Raji (cell line): ENCODE results near the gene GRPEL1.

Experiments used
- POLR2A ChIP-seq: IDR thresholded peaks from 2 replicates; pipeline ENCODE4 v1.6.1; 2011; ENCODE audit warnings: low read depth, low read length, control low read depth; ENCODE audit not compliant: insufficient read depth

The GRPEL1 gene

DNA sequence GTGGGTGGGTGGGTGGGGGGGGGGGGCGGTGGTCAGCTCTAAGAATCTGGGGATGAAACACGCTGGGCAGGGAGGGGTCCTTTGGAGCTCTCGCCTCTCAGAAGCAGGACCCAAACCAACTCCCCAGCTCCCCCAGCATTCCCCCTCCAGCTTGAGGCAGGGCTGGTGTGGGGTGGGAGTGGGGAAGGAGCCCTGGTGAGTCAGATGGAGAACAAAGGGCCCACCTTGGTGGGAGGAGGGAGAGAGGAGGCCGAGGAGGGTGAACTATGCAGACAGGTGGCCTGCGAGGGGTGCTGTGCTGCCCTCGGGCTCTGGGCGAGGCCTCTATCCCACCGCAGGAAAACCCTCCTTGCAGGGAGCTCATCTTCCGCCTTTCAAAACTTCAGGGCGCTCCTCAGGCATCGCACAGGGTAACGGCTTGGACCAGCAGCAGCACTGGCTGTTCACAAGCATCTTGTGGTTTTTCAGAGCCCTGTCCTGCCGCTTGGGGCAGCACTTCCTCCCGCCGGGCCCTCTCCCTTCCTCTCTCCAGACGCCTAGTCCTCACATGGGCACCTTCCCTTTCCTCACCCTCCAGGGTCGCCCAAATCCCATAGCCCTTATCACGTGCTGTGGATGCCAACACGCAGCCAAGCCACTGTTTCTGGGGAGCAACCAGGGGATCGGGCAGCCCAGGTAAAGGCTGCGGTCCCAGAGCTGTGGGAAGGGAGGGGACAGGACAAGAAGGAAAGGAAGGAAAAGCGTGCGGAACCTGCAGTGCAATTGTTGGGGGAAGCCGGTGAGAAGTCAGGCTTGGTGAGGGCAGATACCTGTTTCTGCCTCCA lies 34.0 kb upstream of the GRPEL1 start:
- TF ChIP-seq POLR2A: no peak

DNA sequence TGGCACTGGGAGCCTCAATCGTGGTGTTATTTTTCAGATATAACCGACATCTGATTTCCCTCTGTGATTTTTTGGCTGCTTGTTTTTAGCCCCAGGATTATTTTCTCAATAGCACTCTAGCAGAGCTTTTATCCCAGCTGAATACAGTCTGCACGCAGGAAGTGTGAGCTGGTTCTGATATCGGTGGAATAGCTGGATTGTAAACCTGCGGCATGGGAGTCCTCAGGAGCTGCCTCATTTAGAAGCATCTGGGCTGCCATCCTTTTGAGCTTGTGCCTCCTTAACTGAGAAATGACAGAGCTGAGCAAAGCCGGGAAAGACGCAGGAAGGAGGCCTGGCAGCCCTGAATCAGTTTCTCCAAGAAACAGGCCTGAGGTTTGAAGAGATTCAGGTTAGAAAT lies 28.4 kb upstream of the GRPEL1 start:
- TF ChIP-seq POLR2A: no peak

DNA sequence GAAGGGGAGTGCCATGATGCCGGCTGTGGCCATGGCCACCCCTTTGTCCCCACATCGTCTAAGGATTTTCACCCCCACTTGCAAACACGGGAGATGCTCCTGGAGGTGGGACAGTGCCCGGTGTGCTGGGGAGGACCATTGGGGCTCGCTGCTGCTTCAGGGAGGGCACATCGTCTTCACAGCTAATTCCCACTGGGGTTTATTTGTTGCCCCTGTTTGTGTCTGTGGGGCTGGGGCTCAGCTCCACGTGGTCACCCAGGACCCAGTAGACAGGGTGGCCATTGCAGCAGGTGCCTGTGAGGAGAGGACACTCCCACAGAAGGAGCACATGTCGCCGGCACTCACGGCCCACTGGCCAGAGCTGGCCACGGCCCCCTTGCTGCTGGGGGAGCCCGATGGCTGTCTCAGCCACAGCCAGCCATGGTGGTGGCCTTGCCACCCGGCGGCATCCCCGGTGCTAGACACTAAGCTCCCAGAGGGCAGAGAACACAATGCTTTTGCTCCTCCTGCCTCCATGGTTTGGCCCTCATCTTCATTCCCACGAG lies 27.8 kb upstream of the GRPEL1 start:
- no peak for TF ChIP-seq POLR2A

DNA sequence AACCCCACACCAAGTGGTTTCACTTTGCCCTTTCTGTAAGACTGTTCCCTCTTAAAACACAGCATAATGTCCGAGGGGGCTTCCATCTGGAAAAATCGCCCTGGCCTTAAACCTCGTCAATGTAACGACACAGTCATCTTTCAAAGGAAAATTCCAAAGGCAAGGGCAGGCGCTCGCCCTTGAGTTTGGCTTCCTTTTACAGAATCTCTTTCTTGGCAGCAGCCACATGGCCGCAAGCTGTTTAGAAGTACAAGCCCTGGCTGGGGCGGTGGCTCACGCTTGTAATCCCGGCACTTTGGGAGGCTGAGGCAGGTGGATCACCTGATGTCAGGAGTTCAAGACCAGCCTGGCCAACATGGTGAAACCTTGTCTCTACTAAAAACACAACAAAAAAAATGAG lies 27.1 kb upstream of the GRPEL1 start:
- no peak for TF ChIP-seq POLR2A

- TF ChIP-seq POLR2A: no peak
Measured at GRCh38 chr4:7092026-7092425, 24.2 kb upstream of the GRPEL1 start.

- TF ChIP-seq POLR2A: no peak
Measured at GRCh38 chr4:7089213-7089986, 21.5 kb upstream of the GRPEL1 start.

- no peak for TF ChIP-seq POLR2A
Measured at GRCh38 chr4:7087036-7087435, 19.2 kb upstream of the GRPEL1 start.

- TF ChIP-seq POLR2A: no peak
Measured at GRCh38 chr4:7086384-7086783, 18.5 kb upstream of the GRPEL1 start.

GRCh38 chr4:7083597-7084563 lies 16.0 kb upstream of the GRPEL1 start:
- no peak for TF ChIP-seq POLR2A

GRCh38 chr4:7078025-7078424 lies 10.2 kb upstream of the GRPEL1 start:
- TF ChIP-seq POLR2A: no peak

DNA sequence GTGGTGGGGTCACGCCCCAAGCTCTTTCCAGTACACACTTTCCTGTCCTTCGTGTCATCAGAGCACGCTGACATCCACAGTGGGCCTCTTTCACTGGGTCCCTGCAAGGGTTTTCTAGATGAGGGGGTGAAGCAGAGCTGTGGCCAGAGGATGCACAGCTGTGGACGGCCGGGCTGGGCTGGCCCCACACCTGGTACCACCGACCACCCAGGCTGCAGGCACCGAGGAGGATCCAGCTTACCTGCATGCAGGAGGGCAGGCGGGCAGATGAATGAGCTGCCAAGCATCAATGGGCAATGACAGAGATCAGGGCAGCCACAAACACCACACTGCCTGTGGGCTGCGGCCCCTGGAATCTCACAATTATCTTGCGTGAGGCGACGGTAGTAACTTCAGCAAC lies 9.5 kb upstream of the GRPEL1 start:
- no peak for TF ChIP-seq POLR2A

DNA sequence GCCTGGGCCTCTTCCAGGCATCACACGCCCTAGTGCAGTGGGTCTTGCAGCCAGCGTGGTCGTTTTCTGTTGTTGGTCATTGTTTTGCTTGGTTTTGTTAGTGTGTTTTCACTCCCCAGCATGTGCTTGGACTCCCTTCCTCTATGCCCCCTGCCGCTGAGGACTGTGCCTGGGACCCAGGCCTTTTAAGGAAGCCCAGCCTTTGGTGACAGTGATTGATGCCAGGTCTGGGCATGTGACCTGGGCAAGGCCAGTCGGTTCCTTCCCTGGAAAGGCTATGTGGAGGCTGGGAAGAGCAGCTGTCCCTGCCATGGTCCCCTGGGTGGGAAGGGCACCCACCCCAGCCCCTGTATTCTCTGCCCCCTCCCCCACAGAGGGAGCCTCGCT lies 8.8 kb upstream of the GRPEL1 start:
- TF ChIP-seq POLR2A: no peak

GRCh38 chr4:7075962-7076695 lies 8.3 kb upstream of the GRPEL1 start:
- no peak for TF ChIP-seq POLR2A

GRCh38 chr4:7074426-7074825 lies 6.6 kb upstream of the GRPEL1 start:
- TF ChIP-seq POLR2A: no peak

GRCh38 chr4:7073526-7074390 lies 5.9 kb upstream of the GRPEL1 start:
- no peak for TF ChIP-seq POLR2A
